ENCODE results near the gene STAT1.
A peak's percentile ranks its signal among the peaks of the same experiment; 100 is the strongest.

STAT1 gene

DNA sequence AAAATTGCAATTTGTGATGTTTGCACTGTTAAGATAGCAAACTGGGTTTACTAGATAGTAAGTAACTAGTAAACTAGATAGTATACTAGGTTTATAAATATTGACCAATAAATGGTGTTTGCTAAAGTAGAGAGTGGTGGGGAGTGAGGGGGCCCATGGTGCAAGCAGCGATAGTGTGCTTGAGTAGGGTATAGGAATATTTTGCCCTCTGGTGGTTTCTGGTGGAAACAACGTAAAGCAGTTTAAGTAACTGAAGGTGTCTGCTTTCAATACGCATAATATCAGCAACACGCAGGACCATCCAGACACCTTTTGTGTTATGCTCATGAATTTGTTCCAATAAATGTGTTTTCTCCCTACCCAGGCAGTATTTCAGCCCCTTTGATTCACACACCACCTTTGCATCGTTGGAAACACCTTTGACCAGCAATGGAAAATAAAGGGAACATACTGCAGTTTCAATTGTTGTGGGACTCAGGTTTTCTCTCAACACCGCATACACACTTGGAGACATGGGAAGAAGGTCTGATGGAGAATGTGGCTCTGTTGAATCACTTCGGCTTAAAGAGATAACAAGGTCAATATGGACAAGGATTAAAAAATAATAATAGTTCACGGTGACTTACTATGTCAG lies 16.7 kb upstream of the STAT1 start:
- no peak for DNase-seq

DNA sequence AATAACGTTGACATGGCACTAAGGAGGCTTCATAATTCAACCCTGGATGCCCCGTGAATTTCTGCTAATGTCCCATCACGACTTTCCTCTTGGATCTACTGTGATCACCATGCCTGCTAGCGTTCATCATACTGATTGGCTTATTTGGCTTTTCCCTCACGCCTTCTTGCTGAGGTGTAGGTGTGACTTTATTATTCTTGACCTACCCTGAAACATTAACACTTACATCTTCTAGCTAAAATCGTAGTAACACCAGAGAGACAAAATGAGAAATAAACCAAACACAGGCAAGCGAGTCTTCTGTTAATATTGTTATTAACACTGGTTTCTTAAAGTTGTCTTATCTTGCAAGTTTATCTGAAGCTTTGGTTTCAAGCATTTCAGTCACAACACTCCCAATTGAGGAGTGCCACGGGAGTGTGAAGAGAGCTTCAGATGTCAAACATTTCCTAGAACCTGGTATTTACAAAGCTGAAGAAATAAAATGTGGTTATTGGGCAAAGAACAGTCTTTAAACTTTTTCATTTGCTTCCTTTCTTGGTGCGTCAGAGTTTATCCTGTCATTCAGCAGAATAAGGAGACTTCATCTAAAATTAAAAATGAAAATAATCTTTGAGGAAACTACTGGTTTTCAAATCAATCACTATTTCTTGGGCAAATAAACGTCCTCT lies 15.4 kb upstream of the STAT1 start:
- DNase-seq, result no peak

GRCh38 chr2:191026377-191026776 lies 12.4 kb upstream of the STAT1 start:
- DNase-seq, result no peak

GRCh38 chr2:191025135-191025534 lies 11.2 kb upstream of the STAT1 start:
- no peak for DNase-seq

- no peak for DNase-seq
Measured at GRCh38 chr2:191023235-191023679, 9.3 kb upstream of the STAT1 start.

- peak; percentile 71 for DNase-seq
Measured at GRCh38 chr2:191020742-191021381, 6.9 kb upstream of the STAT1 start.

- DNase-seq, result peak; percentile 92
Measured at GRCh38 chr2:191020221-191020741, 6.3 kb upstream of the STAT1 start.

GRCh38 chr2:191019376-191019775 lies 5.4 kb upstream of the STAT1 start:
- no peak for DNase-seq

GRCh38 chr2:191018643-191019119 lies 4.7 kb upstream of the STAT1 start:
- DNase-seq, result no peak

DNA sequence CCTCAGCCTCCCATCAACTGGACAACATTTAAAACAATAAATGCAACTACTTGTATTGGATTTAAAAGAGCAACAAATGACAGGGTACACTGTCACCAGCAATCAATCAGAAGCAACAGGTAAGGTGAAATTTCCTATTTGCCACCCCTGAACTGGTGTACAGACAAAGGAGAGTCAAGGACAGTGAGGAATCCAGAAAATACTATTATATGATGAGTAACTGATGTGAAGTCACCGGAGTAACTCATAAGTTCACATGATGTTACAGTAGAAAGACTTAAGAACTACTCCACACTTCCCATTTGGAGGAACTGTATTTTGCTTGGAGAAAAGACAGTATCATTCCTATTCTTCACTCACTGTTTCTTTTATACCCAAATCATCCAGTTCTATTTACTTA lies 4.1 kb upstream of the STAT1 start:
- DNase-seq, result no peak

DNA sequence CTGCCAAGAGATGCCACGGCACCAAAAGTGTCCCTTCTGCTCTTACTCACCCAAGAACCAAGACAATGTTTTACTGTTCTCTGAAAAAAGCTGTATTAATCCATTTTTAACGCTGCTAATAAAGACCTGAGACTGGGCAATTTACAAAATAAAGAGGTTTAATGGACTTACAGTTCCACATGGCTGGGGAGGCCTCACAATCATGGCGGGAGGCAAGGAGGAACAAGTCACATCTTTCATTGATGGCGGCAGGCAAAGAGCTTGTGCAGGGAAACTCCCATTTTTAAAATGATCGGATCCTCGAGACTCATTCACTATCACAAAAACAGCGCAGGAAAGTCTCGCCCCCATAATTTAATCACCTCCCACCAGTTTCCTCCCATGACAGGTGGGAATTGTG lies 1.9 kb upstream of the STAT1 start:
- DNase-seq, result no peak

DNA sequence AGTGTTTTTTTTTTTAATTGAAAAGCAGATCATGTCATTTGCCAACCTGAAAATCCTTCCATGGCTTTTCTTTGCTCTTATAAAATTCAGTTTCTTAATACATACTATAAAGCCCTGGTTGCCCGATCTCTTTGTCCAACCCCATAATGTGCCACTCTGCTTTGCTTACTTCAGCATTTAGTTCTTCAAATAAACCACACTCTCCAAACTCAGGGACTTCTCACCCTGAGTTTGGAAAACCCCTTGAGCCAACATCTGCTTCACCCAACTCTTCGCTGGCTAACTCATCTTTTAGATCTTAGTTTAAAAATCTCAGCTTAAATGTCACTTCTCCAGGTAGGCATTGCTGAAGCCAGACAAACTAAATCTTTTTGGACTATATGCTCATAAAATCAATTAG lies 1.3 kb upstream of the STAT1 start:
- DNase-seq, result no peak

GRCh38 chr2:191014653-191015020 lies 666 bp upstream of the STAT1 start:
- DNase-seq, result no peak

DNA sequence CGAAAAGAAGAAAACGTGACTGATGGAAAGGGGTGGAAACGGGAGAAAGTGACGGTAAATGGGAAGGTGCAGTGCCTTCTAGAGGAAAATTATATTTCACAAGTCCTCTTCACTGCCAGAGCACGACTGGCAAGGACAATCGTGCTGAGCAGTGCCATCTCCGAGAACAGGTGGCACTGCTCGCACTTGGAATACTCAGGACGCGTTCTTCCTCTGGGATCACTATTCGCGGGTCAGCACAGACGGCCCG lies 364 bp downstream of the STAT1 start:
- no peak for DNase-seq

GRCh38 chr2:191012845-191013681 lies 908 bp downstream of the STAT1 start:
- no peak for DNase-seq

DNA sequence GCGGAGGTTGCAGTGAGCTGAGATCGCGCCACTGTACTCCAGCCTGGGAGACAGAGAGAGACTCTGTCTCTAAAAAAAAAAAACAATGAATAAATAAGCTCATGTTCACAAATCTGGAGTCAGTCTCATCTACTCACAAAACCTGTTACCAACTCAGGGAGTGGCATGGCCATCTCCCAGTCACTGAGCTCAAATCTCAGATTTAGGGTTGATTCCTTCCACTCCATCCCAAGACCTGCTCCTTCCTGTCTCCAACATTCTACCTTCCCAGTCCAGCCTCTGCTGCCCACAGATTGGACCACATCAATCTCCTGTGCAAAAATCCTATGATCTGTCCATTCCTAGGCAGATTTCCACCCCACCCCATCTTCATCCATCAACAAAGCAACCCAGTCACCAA lies 1.6 kb downstream of the STAT1 start:
- DNase-seq, result no peak

- DNase-seq, result no peak
Measured at GRCh38 chr2:191010887-191011885, 2.8 kb downstream of the STAT1 start.

GRCh38 chr2:191009541-191010374 lies 4.2 kb downstream of the STAT1 start:
- no peak for DNase-seq

GRCh38 chr2:191008286-191008685 lies 5.7 kb downstream of the STAT1 start:
- no peak for DNase-seq

DNA sequence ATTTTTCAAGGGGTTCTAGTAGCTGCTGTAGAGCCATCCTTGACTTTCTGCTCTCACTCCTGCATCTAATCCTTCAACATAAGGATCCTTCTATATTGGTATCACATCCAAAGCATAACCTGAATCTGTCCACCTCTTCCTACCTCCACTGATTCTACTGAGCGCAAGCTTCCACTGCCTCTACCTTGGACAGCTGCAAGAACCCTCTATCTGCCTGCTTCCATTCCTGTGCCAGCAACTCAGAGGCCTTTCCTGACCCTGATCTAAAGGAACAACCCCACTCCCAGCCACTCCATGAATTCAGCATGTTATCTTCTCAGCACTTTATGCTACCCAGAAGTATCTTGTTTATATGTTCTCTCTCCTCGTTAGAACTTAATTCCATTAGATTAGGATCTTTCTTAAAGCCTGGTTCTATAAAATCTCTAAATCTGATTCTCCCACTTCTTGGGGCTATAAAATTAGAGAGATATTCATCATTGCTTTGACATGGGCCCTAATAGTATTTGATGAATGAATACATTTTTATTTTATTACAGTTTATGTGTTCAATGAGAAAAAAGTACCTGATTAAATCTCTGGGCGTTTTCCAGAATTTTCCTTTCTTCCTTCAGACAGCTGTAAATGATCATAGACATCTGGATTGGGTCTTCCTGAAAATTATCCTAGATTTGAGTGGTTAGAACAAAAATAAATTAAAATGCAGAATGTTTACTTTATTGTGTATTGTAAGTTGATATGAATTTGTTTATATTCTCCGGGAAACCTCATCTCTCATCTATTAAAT lies 6.8 kb downstream of the STAT1 start:
- DNase-seq, result no peak

All from GF-D8 (cell line).